ENCODE results near the gene LTB4R2. TPM values are rescaled to one million over a fixed set of nuclear protein-coding genes. Genes with fewer than 3 reads are reported as not detected.

LTB4R2 gene
- total and polyA plus RNA-seq, 2 experiments from 2014 or later, result 0.45 to 3.5 TPM

- TF ChIP-seq EZH2phosphoT487 (IDR thresholded peaks at IDR 0.05; ENCODE audit: insufficient read depth, low read depth) (no peak), EZH2 (IDR thresholded peaks at IDR 0.05; ENCODE audit: insufficient read depth, poor library complexity, severe bottlenecking) (no peak)
- in situ Hi-C loops (cut with MboI), result no loop called here
- Histone ChIP-seq H3K9ac (no peak overlapping the region), H3K9me2 (ENCODE audit: insufficient read depth) (no peaks in the 10 kb centered on the region), H3K9me3 (ENCODE audit: low read depth) (no peaks in the 10 kb centered on the region), H2AFZ (no peak overlapping the region), H3K79me2 (ENCODE audit: insufficient read depth) (peaks cover 5% of the 10 kb centered on the region; the same call in 1 of the 2 replicates), H4K20me1 (ENCODE audit: insufficient read depth) (no peaks in the 10 kb centered on the region), H3K27ac (no peak overlapping the region), H3K36me3 (ENCODE audit: low read depth) (no peaks in the 10 kb centered on the region), H3K4me3 (no peak overlapping the region), H3K4me1 (ENCODE audit: insufficient read depth) (peaks cover 3% of the 10 kb centered on the region; the same call in 1 of the 2 replicates), H3K4me2 (ENCODE audit: unreplicated experiment) (no peak overlapping the region), H3K27me3 (replicated peaks; ENCODE audit: insufficient read depth) (no peaks in the 10 kb centered on the region), H3F3A (ENCODE audit: insufficient read depth) (no peaks in the 10 kb centered on the region)
- WGBS, 2 experiments (ENCODE audit: low coverage in 1 of 2, low lambda C conversion rate in 2 of 2, missing lambda C conversion rate in 2 of 2), result 87 to 94% methylated on average over 9 of the region's 9 CpGs
- no peak for DNase-seq
Observed at GRCh38 chr14:24267516-24267915, 42.4 kb upstream of the LTB4R2 start.

DNA sequence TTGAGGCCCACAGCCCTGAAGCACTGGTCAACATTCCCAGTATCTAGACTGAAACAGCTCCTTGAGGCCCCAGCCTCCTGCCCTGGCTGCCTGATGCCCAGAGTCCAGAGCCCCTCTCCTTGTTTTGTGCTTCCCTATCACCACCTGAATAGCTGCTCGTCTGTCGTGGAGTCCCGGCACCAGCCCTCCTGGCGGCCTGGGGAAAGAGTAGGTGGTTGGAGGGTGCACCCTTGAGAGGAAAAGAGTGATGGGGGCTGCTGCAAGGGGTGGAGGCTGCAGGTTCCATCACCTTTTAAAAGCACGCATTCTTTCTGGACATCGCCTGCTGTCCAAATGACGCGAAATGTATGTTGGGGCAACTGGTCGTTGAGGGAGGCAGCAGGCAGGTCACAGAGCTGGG lies 41.7 kb upstream of the LTB4R2 start:
- Histone ChIP-seq H3K4me2 (ENCODE audit: unreplicated experiment) (no peak overlapping the region), H3K79me2 (ENCODE audit: insufficient read depth) (peaks cover 5% of the 10 kb centered on the region; the same call in 1 of the 2 replicates), H4K20me1 (ENCODE audit: insufficient read depth) (no peaks in the 10 kb centered on the region), H3K27me3 (replicated peaks; ENCODE audit: insufficient read depth) (no peaks in the 10 kb centered on the region), H3K9me3 (ENCODE audit: low read depth) (no peaks in the 10 kb centered on the region), H3F3A (ENCODE audit: insufficient read depth) (no peaks in the 10 kb centered on the region), H3K4me1 (ENCODE audit: insufficient read depth) (peaks cover 3% of the 10 kb centered on the region; the same call in 1 of the 2 replicates), H3K27ac (no peak overlapping the region), H2AFZ (no peak overlapping the region), H3K4me3 (no peak overlapping the region), H3K9ac (no peak overlapping the region), H3K36me3 (ENCODE audit: low read depth) (no peaks in the 10 kb centered on the region), H3K9me2 (ENCODE audit: insufficient read depth) (no peaks in the 10 kb centered on the region)
- DNase-seq, result no peak
- WGBS, 2 experiments (ENCODE audit: low coverage in 1 of 2, low lambda C conversion rate in 2 of 2, missing lambda C conversion rate in 2 of 2), result 87 to 91% methylated on average over 9 of the region's 9 CpGs
- TF ChIP-seq EZH2phosphoT487 (IDR thresholded peaks at IDR 0.05; ENCODE audit: insufficient read depth, low read depth) (no peak), EZH2 (IDR thresholded peaks at IDR 0.05; ENCODE audit: insufficient read depth, poor library complexity, severe bottlenecking) (no peak)
- in situ Hi-C loops (cut with MboI), result no loop called here

DNA sequence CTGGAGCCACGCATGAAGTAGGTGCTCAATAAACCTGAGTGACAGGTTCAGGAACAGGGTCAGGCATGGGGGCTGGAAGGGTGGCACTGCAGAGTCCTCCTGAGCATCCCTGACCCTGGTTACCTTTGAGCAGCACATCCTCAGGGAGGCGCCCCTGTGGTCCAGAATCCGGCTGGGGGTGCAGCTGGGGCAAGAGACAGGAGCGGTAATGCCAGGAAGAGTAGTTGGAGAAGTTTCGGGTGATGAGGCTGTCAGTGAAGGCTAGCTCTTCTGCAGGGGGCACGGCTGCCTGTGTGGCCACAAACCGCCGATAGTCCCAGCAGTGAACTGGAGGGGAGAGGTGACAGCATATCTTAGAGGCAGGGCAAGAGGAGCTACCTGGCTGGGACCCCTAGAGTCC lies 40.6 kb upstream of the LTB4R2 start:
- no peak overlapping the region for H2AFZ ChIP-seq
- TF ChIP-seq EZH2 (IDR thresholded peaks at IDR 0.05; ENCODE audit: insufficient read depth, poor library complexity, severe bottlenecking) (no peak), EZH2phosphoT487 (IDR thresholded peaks at IDR 0.05; ENCODE audit: insufficient read depth, low read depth) (no peak)
- no peaks in the 10 kb centered on the region for H3K9me2 ChIP-seq (ENCODE audit: insufficient read depth)
- no peaks in the 10 kb centered on the region for H3K27me3 ChIP-seq (replicated peaks; ENCODE audit: insufficient read depth)
- H3K4me3 ChIP-seq, result no peak overlapping the region
- WGBS, 2 experiments (ENCODE audit: low coverage in 1 of 2, low lambda C conversion rate in 2 of 2, missing lambda C conversion rate in 2 of 2), result 81 to 84% methylated on average over 8 of the region's 8 CpGs
- H3F3A ChIP-seq (ENCODE audit: insufficient read depth), result no peaks in the 10 kb centered on the region
- in situ Hi-C loops (cut with MboI), result no loop called here
- no peaks in the 10 kb centered on the region for H3K9me3 ChIP-seq (ENCODE audit: low read depth)
- H3K27ac ChIP-seq, result no peak overlapping the region
- peaks cover 5% of the 10 kb centered on the region; the same call in 1 of the 2 replicates for H3K79me2 ChIP-seq (ENCODE audit: insufficient read depth)
- peaks cover 3% of the 10 kb centered on the region; the same call in 1 of the 2 replicates for H3K4me1 ChIP-seq (ENCODE audit: insufficient read depth)
- no peak for DNase-seq
- H4K20me1 ChIP-seq (ENCODE audit: insufficient read depth), result no peaks in the 10 kb centered on the region
- no peaks in the 10 kb centered on the region for H3K36me3 ChIP-seq (ENCODE audit: low read depth)
- H3K4me2 ChIP-seq (ENCODE audit: unreplicated experiment), result no peak overlapping the region
- no peak overlapping the region for H3K9ac ChIP-seq

- Histone ChIP-seq H3K27ac (no peak overlapping the region), H3K9ac (no peak overlapping the region), H3K9me2 (ENCODE audit: insufficient read depth) (no peaks in the 10 kb centered on the region), H4K20me1 (ENCODE audit: insufficient read depth) (no peaks in the 10 kb centered on the region), H3K27me3 (replicated peaks; ENCODE audit: insufficient read depth) (no peaks in the 10 kb centered on the region), H3K4me2 (ENCODE audit: unreplicated experiment) (no peak overlapping the region), H3K9me3 (ENCODE audit: low read depth) (no peaks in the 10 kb centered on the region), H3K4me1 (ENCODE audit: insufficient read depth) (peaks cover 3% of the 10 kb centered on the region; the same call in 1 of the 2 replicates), H3K79me2 (ENCODE audit: insufficient read depth) (peaks cover 5% of the 10 kb centered on the region; the same call in 1 of the 2 replicates), H3K4me3 (no peak overlapping the region), H3F3A (ENCODE audit: insufficient read depth) (no peaks in the 10 kb centered on the region), H3K36me3 (ENCODE audit: low read depth) (no peaks in the 10 kb centered on the region), H2AFZ (no peak overlapping the region)
- DNase-seq, result no peak
- in situ Hi-C loops (cut with MboI), result no loop called here
- TF ChIP-seq EZH2 (IDR thresholded peaks at IDR 0.05; ENCODE audit: insufficient read depth, poor library complexity, severe bottlenecking) (no peak), EZH2phosphoT487 (IDR thresholded peaks at IDR 0.05; ENCODE audit: insufficient read depth, low read depth) (no peak)
- WGBS, 2 experiments (ENCODE audit: low coverage in 1 of 2, low lambda C conversion rate in 2 of 2, missing lambda C conversion rate in 2 of 2), result 89 to 91% methylated on average over 14 of the region's 14 CpGs
Observed at GRCh38 chr14:24269910-24270536, 39.9 kb upstream of the LTB4R2 start.
